NB4 (cell line): ENCODE measurements around the gene NSMF.
"Not testable (repeated sequence)": the region's sequence is repeated elsewhere in the genome, so short reads cannot be mapped to it uniquely, and the experiment has no call there.

ENCODE experiments used
- DNase-seq: peaks from one replicate; pipeline ENCODE4 v3.0.0; 2010; ENCODE audit warnings: low read depth
- H3K4me3 ChIP-seq: one replicate; pipeline ENCODE4 v1.5.1; 2011; ENCODE audit warnings: mild to moderate bottlenecking, low read depth, low read length, moderate library complexity
- MAX ChIP-seq: IDR thresholded peaks from 2 replicates; pipeline ENCODE4 v1.6.1; 2011; ENCODE audit warnings: low read depth, low read length
- MYC ChIP-seq: IDR thresholded peaks from 2 replicates; pipeline ENCODE4 v1.6.1; 2011; ENCODE audit warnings: low read depth, low read length
- POLR2A ChIP-seq: IDR thresholded peaks from 2 replicates; pipeline ENCODE4 v1.6.1; 2011; ENCODE audit warnings: mild to moderate bottlenecking; ENCODE audit not compliant: insufficient read length; ENCODE audit errors: extremely low read depth
- TF ChIP-seq, protein P1 (sequence below): IDR thresholded peaks from one replicate; pipeline ENCODE4 v1.5.1; 2012; ENCODE audit warnings: low read depth, low read length

NSMF gene

DNA sequence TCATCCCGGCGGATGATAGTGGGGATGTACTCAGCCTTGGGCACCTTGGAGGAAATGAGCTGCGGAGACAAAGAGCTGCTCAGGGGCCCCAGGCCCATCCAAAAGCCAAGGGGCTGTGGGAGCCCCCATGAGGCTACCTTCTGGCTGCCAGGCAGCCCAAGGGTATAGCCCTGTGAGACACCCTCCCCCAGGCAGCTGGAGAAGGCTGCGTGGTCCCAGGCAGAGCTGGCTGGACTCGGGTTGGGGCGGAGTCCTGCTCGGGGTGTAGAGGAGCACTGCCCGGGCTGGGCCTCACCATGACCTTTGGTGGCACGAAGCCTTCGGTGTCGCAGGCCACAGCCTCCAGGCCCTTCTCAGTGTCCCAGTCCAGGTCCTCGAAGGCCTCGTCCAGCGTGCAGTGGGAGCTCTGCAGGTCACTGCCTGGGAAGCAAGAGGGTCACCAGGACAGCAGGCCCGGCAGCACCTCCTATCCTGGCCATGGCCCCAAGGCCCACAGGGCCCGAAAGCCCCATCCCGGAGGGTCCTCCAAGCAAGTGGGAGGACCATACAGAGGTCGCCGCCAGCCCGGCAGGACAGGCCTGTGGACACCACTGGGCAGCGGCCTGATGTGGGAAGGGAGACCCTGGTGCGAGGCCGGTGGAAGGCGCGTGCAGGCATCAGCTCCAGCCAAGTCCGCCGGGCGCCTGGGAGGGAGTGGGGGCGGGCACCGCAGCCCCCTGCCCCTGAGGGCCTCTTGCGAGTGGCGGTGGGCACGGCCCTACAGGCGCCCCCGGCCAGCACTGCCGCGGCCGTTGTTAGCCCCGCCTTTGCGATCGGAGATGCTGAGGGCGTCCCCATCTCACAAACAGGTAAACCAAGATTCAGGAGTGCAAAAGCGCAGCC is 6.1 kb downstream of the NSMF start:
- TF ChIP-seq MAX = no peak
- no peak for TF ChIP-seq MYC
- TF ChIP-seq, protein P1, sequence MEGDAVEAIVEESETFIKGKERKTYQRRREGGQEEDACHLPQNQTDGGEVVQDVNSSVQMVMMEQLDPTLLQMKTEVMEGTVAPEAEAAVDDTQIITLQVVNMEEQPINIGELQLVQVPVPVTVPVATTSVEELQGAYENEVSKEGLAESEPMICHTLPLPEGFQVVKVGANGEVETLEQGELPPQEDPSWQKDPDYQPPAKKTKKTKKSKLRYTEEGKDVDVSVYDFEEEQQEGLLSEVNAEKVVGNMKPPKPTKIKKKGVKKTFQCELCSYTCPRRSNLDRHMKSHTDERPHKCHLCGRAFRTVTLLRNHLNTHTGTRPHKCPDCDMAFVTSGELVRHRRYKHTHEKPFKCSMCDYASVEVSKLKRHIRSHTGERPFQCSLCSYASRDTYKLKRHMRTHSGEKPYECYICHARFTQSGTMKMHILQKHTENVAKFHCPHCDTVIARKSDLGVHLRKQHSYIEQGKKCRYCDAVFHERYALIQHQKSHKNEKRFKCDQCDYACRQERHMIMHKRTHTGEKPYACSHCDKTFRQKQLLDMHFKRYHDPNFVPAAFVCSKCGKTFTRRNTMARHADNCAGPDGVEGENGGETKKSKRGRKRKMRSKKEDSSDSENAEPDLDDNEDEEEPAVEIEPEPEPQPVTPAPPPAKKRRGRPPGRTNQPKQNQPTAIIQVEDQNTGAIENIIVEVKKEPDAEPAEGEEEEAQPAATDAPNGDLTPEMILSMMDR = no peak
- no peak for TF ChIP-seq POLR2A
- DNase-seq = no peak
- H3K4me3 ChIP-seq = no peak overlapping the region

- TF ChIP-seq, protein P1 = no peak
- TF ChIP-seq MAX (no peak), POLR2A (no peak), MYC (no peak)
- H3K4me3 ChIP-seq = no peak overlapping the region
- peak; percentile 43 for DNase-seq
Observed at GRCh38 chr9:137452006-137452760, 7.0 kb downstream of the NSMF start.

GRCh38 chr9:137451264-137452005 is 7.7 kb downstream of the NSMF start:
- not testable (repeated sequence) for H3K4me3 ChIP-seq

DNA sequence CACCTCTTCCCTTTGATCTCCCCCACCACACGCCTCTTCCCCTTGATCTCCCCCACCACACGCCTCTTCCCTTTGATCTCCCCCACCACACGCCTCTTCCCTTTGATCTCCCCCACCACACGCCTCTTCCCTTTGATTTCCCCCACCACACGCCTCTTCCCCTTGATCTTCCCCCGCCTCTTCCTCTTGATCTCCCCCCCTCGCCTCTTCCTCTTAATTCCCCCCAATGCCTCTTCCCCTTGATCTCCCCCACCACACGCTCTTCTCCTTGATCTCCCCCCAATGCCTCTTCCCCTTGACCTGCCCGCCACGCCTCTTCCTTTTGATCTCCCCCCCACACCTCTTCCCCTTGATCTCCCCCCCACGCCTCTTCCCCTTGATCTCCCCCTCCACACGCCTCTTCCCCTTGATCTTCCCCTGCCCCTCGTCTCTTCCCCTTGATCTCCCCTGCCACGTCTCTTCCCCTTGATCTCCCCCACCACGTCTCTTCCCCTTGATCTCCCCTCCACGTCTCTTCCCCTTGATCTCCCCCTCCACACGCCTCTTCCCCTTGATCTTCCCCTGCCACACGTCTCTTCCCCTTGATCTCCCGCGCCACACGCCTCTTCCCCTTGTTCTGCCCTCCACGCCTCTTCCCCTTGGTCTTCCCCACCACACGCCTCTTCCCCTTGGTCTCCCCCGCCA is 8.5 kb downstream of the NSMF start:
- not testable (repeated sequence) for H3K4me3 ChIP-seq, DNase-seq

More at GRCh38 chr9:137451264-137452005, 7.7 kb downstream of the NSMF start:
- not testable (repeated sequence) for DNase-seq

DNA sequence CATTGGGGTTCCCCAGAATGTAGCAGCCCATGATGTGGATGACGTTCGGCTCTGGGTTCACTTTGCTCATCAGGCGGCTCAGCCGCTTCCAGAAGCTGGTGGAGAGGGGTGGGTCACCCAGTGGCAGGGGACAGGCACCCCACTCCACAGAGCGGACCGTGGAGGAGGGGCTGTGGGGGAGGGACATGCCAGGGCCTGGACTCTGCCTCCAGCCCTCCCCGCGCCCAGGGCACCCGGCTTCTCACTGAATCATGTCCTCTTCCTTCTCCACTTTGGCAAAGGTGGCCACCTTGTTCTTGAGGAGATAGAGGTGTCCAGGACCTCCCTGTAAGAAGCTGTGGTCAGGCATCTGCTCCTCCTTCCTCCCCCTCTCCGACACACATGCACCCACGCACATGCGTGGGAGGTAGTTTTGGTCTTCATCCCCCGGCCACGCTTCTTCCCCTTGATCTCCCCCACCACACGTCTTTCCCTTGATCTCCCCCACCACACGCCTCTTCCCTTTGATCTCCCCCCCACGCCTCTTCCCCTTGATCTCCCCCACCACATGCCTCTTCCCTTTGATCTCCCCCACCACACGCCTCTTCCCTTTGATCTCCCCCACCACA is 9.1 kb downstream of the NSMF start:
- peak; percentile 70 for DNase-seq
- H3K4me3 ChIP-seq = no peak overlapping the region
- TF ChIP-seq MAX = peak; percentile 48; the same call in 1 of the 2 replicates
- TF ChIP-seq, protein P1 = no peak
- TF ChIP-seq POLR2A = no peak

DNA sequence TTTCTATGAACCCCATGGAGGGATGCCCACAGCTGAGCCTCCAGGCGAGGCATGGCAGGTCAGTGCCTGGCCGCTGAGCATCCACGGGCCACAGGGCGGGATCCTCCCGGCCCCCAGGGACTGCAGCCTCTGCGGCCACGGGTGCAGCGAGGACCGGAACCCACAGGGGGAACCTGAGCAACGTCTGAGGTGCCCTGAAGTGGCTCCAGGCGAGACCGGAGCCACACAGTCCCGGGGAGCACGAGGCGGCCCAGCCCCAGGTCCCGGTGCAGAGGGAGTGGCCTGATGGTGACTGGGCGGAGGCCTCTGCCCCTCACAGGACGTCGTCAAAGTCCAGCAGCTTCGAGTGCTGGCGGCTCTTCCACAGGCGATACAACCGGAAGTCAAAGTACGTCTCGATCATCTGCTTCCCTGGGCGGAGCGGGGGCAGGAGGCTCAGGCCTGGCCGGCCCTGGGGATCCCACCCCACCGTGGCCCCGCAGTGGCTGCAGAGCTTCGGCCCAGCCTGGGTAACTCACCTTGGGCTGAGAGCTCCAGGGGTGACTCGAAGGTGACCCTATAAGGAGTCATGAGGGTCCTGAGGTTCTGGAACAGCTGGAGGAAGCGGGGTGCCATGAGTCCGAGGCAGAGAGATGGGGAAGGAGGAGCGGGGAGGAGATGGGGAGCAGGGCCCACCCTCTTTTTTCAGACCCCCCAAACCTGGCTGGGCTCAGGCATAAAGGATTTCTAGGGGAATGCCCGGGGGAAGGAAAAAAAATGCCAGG is 9.9 kb downstream of the NSMF start:
- H3K4me3 ChIP-seq = no peak overlapping the region
- no peak for DNase-seq
- TF ChIP-seq, protein P1 = no peak
- TF ChIP-seq POLR2A (no peak), MAX (no peak), MYC (no peak)
